NCI-H2196 (cell line): Measurements from ENCODE around the gene YIF1A.
A peak's percentile ranks its signal among the peaks of the same experiment; 100 is the strongest.
"Not testable (repeated sequence)": the region's sequence is repeated elsewhere in the genome, so short reads cannot be mapped to it uniquely, and the experiment has no call there.

Experiments
- DNase-seq: peaks from one replicate; lab custom pipeline; 2025; ENCODE audit not compliant: unreplicated experiment; lab: John Stamatoyannopoulos, UW

The YIF1A gene

GRCh38 chr11:66272596-66272995 is 16.3 kb downstream of the YIF1A start:
- DNase-seq: no peak

GRCh38 chr11:66271816-66272215 is 17.1 kb downstream of the YIF1A start:
- no peak for DNase-seq

- no peak for DNase-seq
Observed at GRCh38 chr11:66268952-66269905, 19.7 kb downstream of the YIF1A start.

GRCh38 chr11:66268244-66268951 is 20.5 kb downstream of the YIF1A start, which contains the start of gene RAB1B:
Gene RAB1B (plus strand): TSS chr11:66268639. CDS start chr11:66268680, 41 bp downstream.
- peak; percentile 100 for DNase-seq

GRCh38 chr11:66267379-66268243 is 21.3 kb downstream of the YIF1A start:
- DNase-seq: peak; percentile 76

GRCh38 chr11:66267039-66267378 is 21.9 kb downstream of the YIF1A start:
- DNase-seq: no peak

- no peak for DNase-seq
Observed at GRCh38 chr11:66266378-66267038, 22.4 kb downstream of the YIF1A start.

- no peak for DNase-seq
Observed at GRCh38 chr11:66265531-66266377, 23.2 kb downstream of the YIF1A start.

GRCh38 chr11:66264914-66265313 is 24.0 kb downstream of the YIF1A start:
- peak; percentile 22 for DNase-seq

GRCh38 chr11:66264383-66264782 is 24.6 kb downstream of the YIF1A start:
- DNase-seq: no peak

GRCh38 chr11:66263785-66264184 is 25.2 kb downstream of the YIF1A start:
- no peak for DNase-seq

GRCh38 chr11:66263231-66263630 is 25.7 kb downstream of the YIF1A start:
- DNase-seq: no peak

- no peak for DNase-seq
Observed at GRCh38 chr11:66262696-66263095, 26.2 kb downstream of the YIF1A start.

GRCh38 chr11:66262191-66262590 is 26.8 kb downstream of the YIF1A start:
- no peak for DNase-seq

GRCh38 chr11:66261578-66261977 is 27.4 kb downstream of the YIF1A start:
- DNase-seq: no peak

GRCh38 chr11:66259956-66260355 is 29.0 kb downstream of the YIF1A start:
- no peak for DNase-seq

GRCh38 chr11:66259225-66259624 is 29.7 kb downstream of the YIF1A start:
- DNase-seq: no peak

GRCh38 chr11:66258473-66258893 is 30.5 kb downstream of the YIF1A start:
- no peak for DNase-seq

- DNase-seq: not testable (repeated sequence)
Observed at GRCh38 chr11:66253081-66253480, 35.9 kb downstream of the YIF1A start.

GRCh38 chr11:66251809-66252208 is 37.1 kb downstream of the YIF1A start:
- no peak for DNase-seq
